Peyer's patch (tissue), 4 donors: ENCODE data around the gene FAM114A1.

Source experiments
- CTCF ChIP-seq, 6 experiments: fragments of 450-650 bp in 4 of 6; fragments of 200-600 bp in 2 of 6; sonication (generic) in 1 of 6; IDR thresholded peaks; one replicate each; pipeline ENCODE4 v1.5.1; 2017 to 2019; ENCODE audit warnings: antibody characterized with exemption in 6 of 6, mild to moderate bottlenecking in 3 of 6, moderate library complexity in 1 of 6
- POLR2A ChIP-seq, 2 donors: fragments of 450-650 bp; IDR thresholded peaks; one replicate each; pipeline ENCODE4 v1.5.1; 2017; ENCODE audit warnings: antibody characterized with exemption in 2 of 2, mild to moderate bottlenecking in 2 of 2, moderate library complexity in 2 of 2

GRCh38 chr4:38939165-38939564, 71.6 kb downstream of the FAM114A1 start:
- no peak for TF ChIP-seq CTCF (IDR thresholded peaks at IDR 0.05)
- TF ChIP-seq POLR2A (IDR thresholded peaks at IDR 0.05), result no peak
